HepG2 (cell line): ENCODE results near the gene MAMLD1. TPM values are rescaled to one million over a fixed set of nuclear protein-coding genes. Genes with fewer than 3 reads are reported as not detected.

Source experiments
- ATAC-seq: fragments of 200-7000 bp; cut with Tn5 transposase; 3 replicates; pipeline ENCODE4 v1.9.1; 2020; ENCODE audit warnings: mild to moderate bottlenecking, moderate library complexity
- BruUV-seq: library from RNA; stranded (reverse); fragments of 400-500 nt; replicated peaks from 2 replicates; lab custom pipeline; 2021; lab: Mats Ljungman, UMichigan
- CTCF ChIA-PET: fragments of 300-600 bp; formaldehyde crosslinking; extraction: SDS; loops from one replicate; lab custom pipeline; 2021; ENCODE audit warnings: low total read pairs, inconsistent platforms, low intra/inter-chr PET ratio; lab: Yijun Ruan, JAX
- POLR2A ChIA-PET: fragments of 350-600 bp; sonication (Branson Sonifier 250); formaldehyde crosslinking; loops from one replicate; lab custom pipeline; 2020; ENCODE audit warnings: antibody characterized with exemption, inconsistent platforms; lab: Yijun Ruan, JAX
- DNase-seq: peaks from one replicate; pipeline ENCODE4 v3.0.0-alpha.2; 2015; ENCODE audit warnings: low spot score
- FAIRE-seq: peaks from 3 replicates; lab custom pipeline; 2011; peaks lifted over from hg19 to GRCh38; lab: Jason Lieb, UNC
- H2AFZ ChIP-seq: one replicate; pipeline ENCODE4 v1.6.1; 2011; ENCODE audit warnings: low read length, inconsistent platforms
- H3K27ac ChIP-seq: fragments of 300-600 bp; 3 replicates; pipeline ENCODE4 v1.8.0; 2011; ENCODE audit warnings: mixed run types, mild to moderate bottlenecking, mixed read lengths, low read length, inconsistent platforms; ENCODE audit not compliant: insufficient read depth; ENCODE audit errors: extremely low read length
- H3K27me3 ChIP-seq, 2 experiments: fragments of 200-600 bp in 1 of 2; 2 replicates in 1 of 2; 3 replicates in 1 of 2; pipeline versions ENCODE4 v1.6.0 to v1.8.0; 2011; ENCODE audit warnings: low read length in 2 of 2, mild to moderate bottlenecking in 2 of 2, moderate library complexity in 2 of 2, inconsistent platforms in 1 of 2; ENCODE audit not compliant: insufficient read depth in 2 of 2, control insufficient read depth in 1 of 2
- H3K36me3 ChIP-seq, 2 experiments: fragments of 200-600 bp in 1 of 2; replicated peaks in 1 of 2; 2 replicates in 1 of 2; 3 replicates in 1 of 2; pipeline versions ENCODE4 v1.5.1 to v1.8.0; 2011; ENCODE audit warnings: low read length in 2 of 2, inconsistent platforms in 1 of 2; ENCODE audit not compliant: insufficient read depth in 2 of 2, control insufficient read depth in 1 of 2
- H3K4me1 ChIP-seq: 2 replicates; pipeline ENCODE4 v1.5.1; 2012; ENCODE audit warnings: low read length, inconsistent platforms; ENCODE audit not compliant: insufficient read depth
- H3K4me2 ChIP-seq: 2 replicates; pipeline ENCODE4 v1.6.0; 2011; ENCODE audit warnings: low read depth, low read length, inconsistent platforms
- H3K4me3 ChIP-seq, 3 experiments: fragments of 200-600 bp in 1 of 3; sonication (generic), shearing (Covaris generic) in 1 of 3; replicated peaks in 1 of 3; 2 replicates each; pipeline ENCODE4 v1.5.1; 2011 to 2016; ENCODE audit warnings: low read length in 3 of 3, inconsistent platforms in 2 of 3, low read depth in 2 of 3, mild to moderate bottlenecking in 2 of 3, control low read depth in 1 of 3, mixed read lengths in 1 of 3; ENCODE audit not compliant: insufficient read depth in 1 of 3
- H3K79me2 ChIP-seq: one replicate; pipeline ENCODE4 v1.6.1; 2011; ENCODE audit warnings: low read length, inconsistent platforms; ENCODE audit not compliant: insufficient read depth
- H3K9ac ChIP-seq: 2 replicates; pipeline ENCODE4 v1.6.0; 2011; ENCODE audit warnings: mild to moderate bottlenecking, low read depth, low read length, inconsistent platforms; ENCODE audit not compliant: insufficient read depth
- H3K9me3 ChIP-seq: 2 replicates; pipeline ENCODE4 v1.5.1; 2012; ENCODE audit warnings: mild to moderate bottlenecking, low read length
- H4K20me1 ChIP-seq: 2 replicates; pipeline ENCODE4 v1.6.0; 2011; ENCODE audit warnings: inconsistent platforms, mild to moderate bottlenecking, low read length, moderate library complexity; ENCODE audit not compliant: insufficient read depth
- ARID5B ChIP-seq: IDR thresholded peaks from 2 replicates; pipeline ENCODE4 v1.4.0; 2020; ENCODE audit warnings: mild to moderate bottlenecking, missing genetic modification reagents
- FOSL2 ChIP-seq: sonication (generic); formaldehyde crosslinking; IDR thresholded peaks from 2 replicates; pipeline ENCODE4 v1.4.0; 2020; ENCODE audit warnings: missing genetic modification reagents
- HIC2 ChIP-seq: sonication (generic); formaldehyde crosslinking; IDR thresholded peaks from 2 replicates; pipeline ENCODE4 v1.9.0; 2022; ENCODE audit warnings: low read depth, missing genetic modification reagents
- NR1H2 ChIP-seq: sonication (generic); formaldehyde crosslinking; IDR thresholded peaks from 2 replicates; pipeline ENCODE4 v1.8.1; 2022; ENCODE audit warnings: low read depth, missing genetic modification reagents, borderline replicate concordance
- ZNF7 ChIP-seq: IDR thresholded peaks from 2 replicates; pipeline ENCODE4 v1.6.1; 2016; ENCODE audit warnings: missing biosample characterization, missing genetic modification reagents
- WGBS: methylation state at CpG from one replicate; pipeline ENCODE4 v1.1.6; 2017; ENCODE audit warnings: low lambda C conversion rate; 5-methylcytosine and 5-hydroxymethylcytosine counted together
- in situ Hi-C: cut with HindIII; loops from 2 replicates; pipeline ENCODE4 v1.10.0; 2017; ENCODE audit warnings: low pct_unique_long_range_greater_than_20kb; ENCODE audit not compliant: extremely low pct_ligation_motif_present
- intact Hi-C: fragments of 100-400 bp; cut with micrococcal nuclease; formaldehyde crosslinking; loops from one replicate; pipeline ENCODE4 v1.10.0; 2022; ENCODE audit not compliant: unreplicated experiment
- polyA plus RNA-seq, 8 experiments: library from polyadenylated mRNA; depleted of rRNA in 3 of 8; stranded (reverse) in 7 of 8; unstranded in 1 of 8; fragments of >200 nt; fragmentation: Illumina TruSeq in 4 of 8; extraction: Trizol in 4 of 8; gene quantifications; 2 replicates each; pipeline versions ENCODE4 v1.2.1 to v1.2.3, GENCODE V29; 2011 to 2016; ENCODE audit warnings: low read depth in 4 of 8, missing spikeins in 1 of 8, mixed read lengths in 1 of 8; ENCODE audit not compliant: insufficient read depth in 1 of 8
- total RNA-seq, 5 experiments: library from RNA; depleted of rRNA; stranded (reverse); fragments of >200 nt; fragmentation: Illumina TruSeq; extraction: Trizol; gene quantifications; 2 replicates each; pipeline ENCODE4 v1.2.3, GENCODE V29; 2016; ENCODE audit warnings: low read depth in 1 of 5

The MAMLD1 gene
- total and polyA plus RNA-seq, 2 of the 13 experiments (the other 11 are each of a cell fraction or from before 2014, with no cell fraction given) = not detected

GRCh38 chrX:150482537-150483206, 119.6 kb downstream of the MAMLD1 start:
- H3K36me3 ChIP-seq = no peaks in the 10 kb centered on the region
- FAIRE-seq = no peak
- 0 out of 2 replicates have a peak, but pooled peaks have one; percentile 28 for TF ChIP-seq ZNF7 (CRISPR knock-in tag)
- TF ChIP-seq ARID5B = no peak
- TF ChIP-seq FOSL2 = peak; percentile 47; the same call in 1 of the 2 replicates
- TF ChIP-seq HIC2 (CRISPR knock-in tag) = no peak
- TF ChIP-seq NR1H2 (CRISPR knock-in tag) = no peak
- BruUV-seq = no TSS peak
- no peak overlapping the region for H3K4me3 ChIP-seq
- no peaks in the 10 kb centered on the region for H3K79me2 ChIP-seq
- CTCF ChIA-PET = no interaction called here
- H3K4me1 ChIP-seq = no peaks in the 10 kb centered on the region
- no peak overlapping the region for H3K4me2 ChIP-seq
- in situ Hi-C loops = loop anchor here (25.0 kb wide), 1 partner anchor 520 kb away; no protein-coding TSS in a partner anchor
- DNase-seq = peak; percentile 9
- POLR2A ChIA-PET = no interaction called here
- WGBS = 3% methylated on average over 5 of the region's 6 CpGs
- H4K20me1 ChIP-seq = no peaks in the 10 kb centered on the region
- intact Hi-C loops = no loop called here
- no peak overlapping the region for H2AFZ ChIP-seq
- no peaks in the 10 kb centered on the region; a peak in 1 of 5 replicates for H3K27me3 ChIP-seq
- H3K27ac ChIP-seq = no peak overlapping the region
- no peak for ATAC-seq
- H3K9ac ChIP-seq = no peak overlapping the region
- no peaks in the 10 kb centered on the region for H3K9me3 ChIP-seq
